Thyroid gland (tissue), 4 donors: ENCODE data around the gene RRP15.

ENCODE experiments used
- POLR2A ChIP-seq, 2 donors: fragments of 450-650 bp; IDR thresholded peaks; one replicate each; pipeline ENCODE4 v1.6.1; 2017; ENCODE audit warnings: antibody characterized with exemption in 2 of 2, mild to moderate bottlenecking in 2 of 2, moderate library complexity in 1 of 2
- TF ChIP-seq, protein P1 (sequence below), 6 experiments: fragments of 200-600 bp in 3 of 6; fragments of 450-650 bp in 3 of 6; sonication (generic) in 3 of 6; IDR thresholded peaks; one replicate each; pipeline ENCODE4 v1.5.1; 2016 to 2019; ENCODE audit warnings: antibody characterized with exemption in 6 of 6, mild to moderate bottlenecking in 2 of 6, inconsistent platforms in 1 of 6, moderate library complexity in 1 of 6

DNA sequence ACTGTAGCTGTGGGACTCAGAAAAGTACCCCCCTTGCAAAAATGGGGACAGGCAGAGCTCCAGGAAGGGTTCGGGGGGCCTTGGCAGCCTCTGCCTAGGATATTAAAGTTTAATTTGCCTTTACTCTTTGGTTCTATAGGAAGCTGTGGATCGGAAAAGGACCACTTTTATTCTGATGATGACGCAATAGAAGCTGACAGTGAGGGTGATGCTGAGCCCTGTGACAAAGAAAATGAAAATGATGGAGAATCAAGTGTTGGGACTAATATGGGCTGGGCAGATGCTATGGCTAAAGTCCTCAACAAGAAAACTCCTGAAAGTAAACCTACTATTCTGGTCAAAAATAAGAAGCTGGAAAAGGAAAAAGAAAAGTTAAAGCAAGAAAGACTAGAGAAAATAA, 17.1 kb downstream of the RRP15 start:
- TF ChIP-seq, protein P1, sequence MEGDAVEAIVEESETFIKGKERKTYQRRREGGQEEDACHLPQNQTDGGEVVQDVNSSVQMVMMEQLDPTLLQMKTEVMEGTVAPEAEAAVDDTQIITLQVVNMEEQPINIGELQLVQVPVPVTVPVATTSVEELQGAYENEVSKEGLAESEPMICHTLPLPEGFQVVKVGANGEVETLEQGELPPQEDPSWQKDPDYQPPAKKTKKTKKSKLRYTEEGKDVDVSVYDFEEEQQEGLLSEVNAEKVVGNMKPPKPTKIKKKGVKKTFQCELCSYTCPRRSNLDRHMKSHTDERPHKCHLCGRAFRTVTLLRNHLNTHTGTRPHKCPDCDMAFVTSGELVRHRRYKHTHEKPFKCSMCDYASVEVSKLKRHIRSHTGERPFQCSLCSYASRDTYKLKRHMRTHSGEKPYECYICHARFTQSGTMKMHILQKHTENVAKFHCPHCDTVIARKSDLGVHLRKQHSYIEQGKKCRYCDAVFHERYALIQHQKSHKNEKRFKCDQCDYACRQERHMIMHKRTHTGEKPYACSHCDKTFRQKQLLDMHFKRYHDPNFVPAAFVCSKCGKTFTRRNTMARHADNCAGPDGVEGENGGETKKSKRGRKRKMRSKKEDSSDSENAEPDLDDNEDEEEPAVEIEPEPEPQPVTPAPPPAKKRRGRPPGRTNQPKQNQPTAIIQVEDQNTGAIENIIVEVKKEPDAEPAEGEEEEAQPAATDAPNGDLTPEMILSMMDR (IDR thresholded peaks at IDR 0.05), result no peak
- TF ChIP-seq POLR2A (IDR thresholded peaks at IDR 0.05), result no peak
